HEK293 (cell line): ENCODE results near the gene COQ8B.

ENCODE experiments used
- CTCF ChIA-PET: fragments of 350-600 bp; formaldehyde crosslinking; extraction: SDS; loops from one replicate; lab custom pipeline; 2021; ENCODE audit warnings: antibody characterized with exemption; lab: Yijun Ruan, JAX
- POLR2A ChIA-PET: fragments of 300-600 bp; formaldehyde crosslinking; extraction: SDS; loops from one replicate; lab custom pipeline; 2020; ENCODE audit warnings: antibody characterized with exemption, inconsistent platforms; lab: Yijun Ruan, JAX
- H3K27ac ChIP-seq: fragments of 200-500 bp; sonication (Bioruptor generic); 2 replicates; pipeline ENCODE4 v1.5.1; 2014; ENCODE audit warnings: low read depth, low read length, control low read depth, inconsistent platforms; ENCODE audit errors: extremely low read depth
- H3K36me3 ChIP-seq, 2 experiments: fragments of 200-500 bp in 1 of 2; sonication (Bioruptor generic) in 1 of 2; 1 replicate in 1 of 2; 2 replicates in 1 of 2; pipeline ENCODE4 v1.5.1; 2014 to 2017; ENCODE audit warnings: inconsistent platforms in 2 of 2, low read length in 2 of 2; ENCODE audit not compliant: control insufficient read depth in 2 of 2, insufficient read depth in 1 of 2
- H3K4me1 ChIP-seq: fragments of 200-500 bp; sonication (Bioruptor generic); 2 replicates; pipeline ENCODE4 v1.5.1; 2014; ENCODE audit warnings: mild to moderate bottlenecking, low read length, inconsistent platforms; ENCODE audit not compliant: control insufficient read depth, insufficient read depth
- H3K4me3 ChIP-seq: 2 replicates; pipeline ENCODE4 v1.5.1; 2011; ENCODE audit warnings: low read depth, mild to moderate bottlenecking, control low read depth, low read length, moderate library complexity
- H3K9me3 ChIP-seq: fragments of 200-500 bp; sonication (Bioruptor generic); 2 replicates; pipeline ENCODE4 v1.5.1; 2014; ENCODE audit warnings: low read depth, low read length, inconsistent platforms; ENCODE audit not compliant: control insufficient read depth, insufficient read depth
- GFI1B ChIP-seq: fragments of 450-650 bp; formaldehyde crosslinking; IDR thresholded peaks from 2 replicates; pipeline ENCODE4 v1.5.1; 2016; ENCODE audit warnings: missing biosample characterization, missing genetic modification characterization
- IKZF3 ChIP-seq: fragments of 450-650 bp; IDR thresholded peaks from 2 replicates; pipeline ENCODE4 v1.5.0; 2018; ENCODE audit warnings: missing biosample characterization, mild to moderate bottlenecking, missing genetic modification characterization, moderate library complexity
- KLF1 ChIP-seq: fragments of 450-650 bp; formaldehyde crosslinking; IDR thresholded peaks from 2 replicates; pipeline ENCODE4 v1.5.1; 2016; ENCODE audit warnings: missing biosample characterization, missing genetic modification characterization
- MYNN ChIP-seq: fragments of 450-650 bp; formaldehyde crosslinking; IDR thresholded peaks from 2 replicates; pipeline ENCODE4 v1.5.1; 2016; ENCODE audit warnings: missing biosample characterization, missing genetic modification characterization, borderline replicate concordance
- SCRT1 ChIP-seq: fragments of 450-650 bp; formaldehyde crosslinking; IDR thresholded peaks from 2 replicates; pipeline ENCODE4 v1.5.1; 2016; ENCODE audit warnings: missing biosample characterization, missing genetic modification characterization, borderline replicate concordance
- SCRT2 ChIP-seq: fragments of 450-650 bp; formaldehyde crosslinking; IDR thresholded peaks from 2 replicates; pipeline ENCODE4 v1.5.1; 2016; ENCODE audit warnings: missing biosample characterization, missing genetic modification characterization
- WT1 ChIP-seq: fragments of 450-650 bp; formaldehyde crosslinking; IDR thresholded peaks from 2 replicates; pipeline ENCODE4 v1.5.1; 2016; ENCODE audit warnings: missing biosample characterization, missing genetic modification characterization
- ZBTB17 ChIP-seq: fragments of 450-650 bp; formaldehyde crosslinking; IDR thresholded peaks from 2 replicates; pipeline ENCODE4 v1.5.1; 2016; ENCODE audit warnings: missing biosample characterization, missing genetic modification characterization
- ZNF112 ChIP-seq: fragments of 450-650 bp; formaldehyde crosslinking; IDR thresholded peaks from 2 replicates; pipeline ENCODE4 v1.5.0; 2017; ENCODE audit warnings: missing biosample characterization, missing genetic modification characterization
- ZNF169 ChIP-seq: fragments of 450-650 bp; formaldehyde crosslinking; IDR thresholded peaks from 2 replicates; pipeline ENCODE4 v1.5.1; 2016; ENCODE audit warnings: missing biosample characterization, missing genetic modification characterization
- ZNF2 ChIP-seq: fragments of 450-650 bp; formaldehyde crosslinking; IDR thresholded peaks from 2 replicates; pipeline ENCODE4 v1.5.1; 2016; ENCODE audit warnings: missing biosample characterization, missing genetic modification characterization
- ZNF248 ChIP-seq: fragments of 450-650 bp; formaldehyde crosslinking; IDR thresholded peaks from 2 replicates; pipeline ENCODE4 v1.5.1; 2017; ENCODE audit warnings: missing biosample characterization, missing genetic modification characterization
- ZNF311 ChIP-seq: fragments of 450-650 bp; formaldehyde crosslinking; IDR thresholded peaks from 2 replicates; pipeline ENCODE4 v1.5.1; 2017; ENCODE audit warnings: missing biosample characterization, missing genetic modification characterization, borderline replicate concordance
- ZNF433 ChIP-seq: fragments of 450-650 bp; formaldehyde crosslinking; IDR thresholded peaks from 2 replicates; pipeline ENCODE4 v1.5.1; 2016; ENCODE audit warnings: missing biosample characterization, missing genetic modification characterization, low read depth
- ZNF473 ChIP-seq: fragments of 450-650 bp; formaldehyde crosslinking; IDR thresholded peaks from 2 replicates; pipeline ENCODE4 v1.5.1; 2017; ENCODE audit warnings: missing biosample characterization, missing genetic modification characterization
- ZNF510 ChIP-seq: fragments of 450-650 bp; formaldehyde crosslinking; IDR thresholded peaks from 2 replicates; pipeline ENCODE4 v1.5.1; 2018; ENCODE audit warnings: mild to moderate bottlenecking, missing genetic modification characterization, missing biosample characterization; ENCODE audit not compliant: insufficient replicate concordance
- ZNF585B ChIP-seq: fragments of 450-650 bp; formaldehyde crosslinking; IDR thresholded peaks from 2 replicates; pipeline ENCODE4 v1.5.1; 2016; ENCODE audit warnings: missing biosample characterization, missing genetic modification characterization
- ZNF596 ChIP-seq: fragments of 450-650 bp; IDR thresholded peaks from 2 replicates; pipeline ENCODE4 v1.5.0; 2018; ENCODE audit warnings: missing biosample characterization, mild to moderate bottlenecking, missing genetic modification characterization, moderate library complexity
- ZNF660 ChIP-seq: fragments of 450-650 bp; IDR thresholded peaks from 2 replicates; pipeline ENCODE4 v1.5.1; 2018; ENCODE audit warnings: missing biosample characterization, mild to moderate bottlenecking, missing genetic modification characterization
- ZSCAN23 ChIP-seq: fragments of 450-650 bp; formaldehyde crosslinking; IDR thresholded peaks from 2 replicates; pipeline ENCODE4 v1.5.1; 2016; ENCODE audit warnings: missing biosample characterization, missing genetic modification characterization
- TF ChIP-seq, protein P1 (sequence below): fragments of 450-650 bp; formaldehyde crosslinking; IDR thresholded peaks from 2 replicates; pipeline ENCODE4 v1.5.1; 2016; ENCODE audit warnings: missing biosample characterization, missing genetic modification characterization
- TF ChIP-seq, protein P2 (sequence below): fragments of 450-650 bp; formaldehyde crosslinking; IDR thresholded peaks from 2 replicates; pipeline ENCODE4 v1.5.1; 2016; ENCODE audit warnings: missing biosample characterization, missing genetic modification characterization
- TF ChIP-seq, protein P3 (sequence below): fragments of 450-650 bp; formaldehyde crosslinking; IDR thresholded peaks from 2 replicates; pipeline ENCODE4 v1.5.1; 2016; ENCODE audit warnings: missing biosample characterization, missing genetic modification characterization
- TF ChIP-seq, protein P4 (sequence below): fragments of 450-650 bp; formaldehyde crosslinking; IDR thresholded peaks from 2 replicates; pipeline ENCODE4 v1.5.1; 2016; ENCODE audit warnings: missing biosample characterization, missing genetic modification characterization, borderline replicate concordance

COQ8B gene

DNA sequence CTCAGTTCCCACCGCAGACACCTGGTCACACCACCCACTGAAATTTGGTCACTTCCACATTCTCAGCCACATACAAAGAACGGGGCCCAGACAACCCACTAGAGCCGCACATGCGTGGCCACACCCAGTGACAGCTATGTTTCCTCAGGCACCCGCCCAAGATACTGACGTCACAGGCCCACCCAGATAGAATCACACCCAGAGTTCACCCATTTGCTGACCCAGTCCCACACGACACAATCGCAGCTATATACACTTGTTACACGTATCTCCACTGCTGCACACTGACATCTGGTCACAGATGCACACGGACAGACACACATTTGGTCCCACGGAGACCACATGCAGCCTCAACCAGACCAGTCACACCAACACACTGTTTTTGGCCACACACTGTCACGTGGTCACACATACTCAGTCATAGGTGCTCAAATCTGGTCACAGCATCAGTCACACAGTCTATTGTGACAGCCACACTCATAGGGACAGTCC lies 29.1 kb downstream of the COQ8B start:
- H3K9me3 ChIP-seq, result no peaks in the 10 kb centered on the region
- TF ChIP-seq WT1 (tag by site-specific recombination) (no peak), GFI1B (no peak), KLF1 (peak; percentile 97), ZNF311 (tag by site-specific recombination) (0 out of 2 replicates have a peak, but pooled peaks have one; percentile 30), ZNF473 (tag by site-specific recombination) (no peak)
- TF ChIP-seq, protein P1, sequence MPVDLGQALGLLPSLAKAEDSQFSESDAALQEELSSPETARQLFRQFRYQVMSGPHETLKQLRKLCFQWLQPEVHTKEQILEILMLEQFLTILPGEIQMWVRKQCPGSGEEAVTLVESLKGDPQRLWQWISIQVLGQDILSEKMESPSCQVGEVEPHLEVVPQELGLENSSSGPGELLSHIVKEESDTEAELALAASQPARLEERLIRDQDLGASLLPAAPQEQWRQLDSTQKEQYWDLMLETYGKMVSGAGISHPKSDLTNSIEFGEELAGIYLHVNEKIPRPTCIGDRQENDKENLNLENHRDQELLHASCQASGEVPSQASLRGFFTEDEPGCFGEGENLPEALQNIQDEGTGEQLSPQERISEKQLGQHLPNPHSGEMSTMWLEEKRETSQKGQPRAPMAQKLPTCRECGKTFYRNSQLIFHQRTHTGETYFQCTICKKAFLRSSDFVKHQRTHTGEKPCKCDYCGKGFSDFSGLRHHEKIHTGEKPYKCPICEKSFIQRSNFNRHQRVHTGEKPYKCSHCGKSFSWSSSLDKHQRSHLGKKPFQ (tag by site-specific recombination), result peak; percentile 86
- TF ChIP-seq, protein P2, sequence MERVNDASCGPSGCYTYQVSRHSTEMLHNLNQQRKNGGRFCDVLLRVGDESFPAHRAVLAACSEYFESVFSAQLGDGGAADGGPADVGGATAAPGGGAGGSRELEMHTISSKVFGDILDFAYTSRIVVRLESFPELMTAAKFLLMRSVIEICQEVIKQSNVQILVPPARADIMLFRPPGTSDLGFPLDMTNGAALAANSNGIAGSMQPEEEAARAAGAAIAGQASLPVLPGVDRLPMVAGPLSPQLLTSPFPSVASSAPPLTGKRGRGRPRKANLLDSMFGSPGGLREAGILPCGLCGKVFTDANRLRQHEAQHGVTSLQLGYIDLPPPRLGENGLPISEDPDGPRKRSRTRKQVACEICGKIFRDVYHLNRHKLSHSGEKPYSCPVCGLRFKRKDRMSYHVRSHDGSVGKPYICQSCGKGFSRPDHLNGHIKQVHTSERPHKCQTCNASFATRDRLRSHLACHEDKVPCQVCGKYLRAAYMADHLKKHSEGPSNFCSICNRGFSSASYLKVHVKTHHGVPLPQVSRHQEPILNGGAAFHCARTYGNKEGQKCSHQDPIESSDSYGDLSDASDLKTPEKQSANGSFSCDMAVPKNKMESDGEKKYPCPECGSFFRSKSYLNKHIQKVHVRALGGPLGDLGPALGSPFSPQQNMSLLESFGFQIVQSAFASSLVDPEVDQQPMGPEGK, result no peak
- TF ChIP-seq, all 188 proteins: peak for 3
- ChIA-PET CTCF (interaction anchor here (1.0 kb wide), 1 partner anchor 15 kb away, joined by 3 read pairs; no protein-coding TSS in a partner anchor), POLR2A (interaction anchor here (0.7 to 1.8 kb wide), 3 partner anchors 25 to 91 kb away, joined by 3 to 6 read pairs (median 3); partner anchors contain the start of genes ACTMAP, RAB4B and SNRPA)
- Histone ChIP-seq H3K4me1 (peaks cover 16% of the 10 kb centered on the region), H3K4me3 (no peak overlapping the region), H3K36me3 (peaks cover 11 to 39% of the 10 kb centered on the region in 2 experiments; a peak in 2 of 3 replicates), H3K27ac (no peak overlapping the region)

DNA sequence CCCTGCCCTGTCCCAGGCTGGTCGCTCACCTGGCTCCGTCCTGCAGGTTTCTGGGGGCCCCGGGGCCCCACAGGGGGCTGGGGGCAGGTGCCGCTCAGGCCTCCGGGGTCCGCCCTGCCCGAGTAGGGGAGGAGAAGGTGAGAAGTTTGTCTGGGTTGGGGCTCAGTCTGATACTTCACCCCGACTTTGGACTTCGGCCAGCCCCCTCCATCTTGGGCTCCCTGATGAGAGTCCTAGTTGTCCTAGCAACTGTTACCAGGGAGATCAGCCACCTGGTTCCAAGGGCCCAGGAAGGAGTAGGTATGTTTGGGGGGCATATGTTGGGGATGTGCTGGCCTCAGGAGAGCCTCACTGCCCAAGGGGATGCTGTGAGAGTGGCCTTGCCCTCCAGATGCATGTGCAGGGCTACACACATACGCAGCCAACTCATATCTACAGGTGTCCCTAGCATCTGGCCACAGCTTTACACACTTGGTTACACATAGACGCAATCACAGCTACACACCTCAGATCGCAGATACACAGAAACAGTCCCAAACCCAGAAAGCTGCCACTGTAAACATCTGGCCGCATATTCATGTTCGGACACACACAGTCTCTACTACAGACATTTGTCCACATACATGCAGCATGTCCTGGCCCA lies 29.7 kb downstream of the COQ8B start:
- no peaks in the 10 kb centered on the region for H3K9me3 ChIP-seq
- H3K36me3 ChIP-seq, result peaks cover 14 to 43% of the 10 kb centered on the region in 2 experiments
- no peak overlapping the region for H3K4me3 ChIP-seq
- no peak overlapping the region for H3K27ac ChIP-seq
- ChIA-PET POLR2A (interaction anchor here (0.7 to 1.8 kb wide), 2 partner anchors 63 to 91 kb away, joined by 3 to 6 read pairs; partner anchors contain the start of genes ACTMAP, RAB4B and SNRPA), CTCF (interaction anchor here (0.5 kb wide), 1 partner anchor 721 kb away, joined by 4 read pairs; no protein-coding TSS in a partner anchor)
- H3K4me1 ChIP-seq, result peaks cover 16% of the 10 kb centered on the region
- TF ChIP-seq MYNN (tag by site-specific recombination) (peak; percentile 71), ZNF2 (tag by site-specific recombination) (no peak), ZNF169 (no peak), ZNF585B (tag by site-specific recombination) (no peak), ZNF433 (no peak), ZNF112 (no peak), ZNF660 (tag by site-specific recombination) (no peak), ZNF510 (tag by site-specific recombination) (no peak), ZNF596 (tag by site-specific recombination) (no peak), ZBTB17 (tag by site-specific recombination) (no peak), IKZF3 (no peak), SCRT2 (tag by site-specific recombination) (peak; percentile 83), ZNF248 (no peak), SCRT1 (tag by site-specific recombination) (peak; percentile 75; the same call in 1 of the 2 replicates), ZSCAN23 (tag by site-specific recombination) (no peak)
- TF ChIP-seq, protein P3, sequence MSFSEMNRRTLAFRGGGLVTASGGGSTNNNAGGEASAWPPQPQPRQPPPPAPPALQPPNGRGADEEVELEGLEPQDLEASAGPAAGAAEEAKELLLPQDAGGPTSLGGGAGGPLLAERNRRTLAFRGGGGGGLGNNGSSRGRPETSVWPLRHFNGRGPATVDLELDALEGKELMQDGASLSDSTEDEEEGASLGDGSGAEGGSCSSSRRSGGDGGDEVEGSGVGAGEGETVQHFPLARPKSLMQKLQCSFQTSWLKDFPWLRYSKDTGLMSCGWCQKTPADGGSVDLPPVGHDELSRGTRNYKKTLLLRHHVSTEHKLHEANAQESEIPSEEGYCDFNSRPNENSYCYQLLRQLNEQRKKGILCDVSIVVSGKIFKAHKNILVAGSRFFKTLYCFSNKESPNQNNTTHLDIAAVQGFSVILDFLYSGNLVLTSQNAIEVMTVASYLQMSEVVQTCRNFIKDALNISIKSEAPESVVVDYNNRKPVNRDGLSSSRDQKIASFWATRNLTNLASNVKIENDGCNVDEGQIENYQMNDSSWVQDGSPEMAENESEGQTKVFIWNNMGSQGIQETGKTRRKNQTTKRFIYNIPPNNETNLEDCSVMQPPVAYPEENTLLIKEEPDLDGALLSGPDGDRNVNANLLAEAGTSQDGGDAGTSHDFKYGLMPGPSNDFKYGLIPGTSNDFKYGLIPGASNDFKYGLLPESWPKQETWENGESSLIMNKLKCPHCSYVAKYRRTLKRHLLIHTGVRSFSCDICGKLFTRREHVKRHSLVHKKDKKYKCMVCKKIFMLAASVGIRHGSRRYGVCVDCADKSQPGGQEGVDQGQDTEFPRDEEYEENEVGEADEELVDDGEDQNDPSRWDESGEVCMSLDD (tag by site-specific recombination), result no peak
- TF ChIP-seq, protein P2, result 0 out of 2 replicates have a peak, but pooled peaks have one; percentile 15
- TF ChIP-seq, protein P4, sequence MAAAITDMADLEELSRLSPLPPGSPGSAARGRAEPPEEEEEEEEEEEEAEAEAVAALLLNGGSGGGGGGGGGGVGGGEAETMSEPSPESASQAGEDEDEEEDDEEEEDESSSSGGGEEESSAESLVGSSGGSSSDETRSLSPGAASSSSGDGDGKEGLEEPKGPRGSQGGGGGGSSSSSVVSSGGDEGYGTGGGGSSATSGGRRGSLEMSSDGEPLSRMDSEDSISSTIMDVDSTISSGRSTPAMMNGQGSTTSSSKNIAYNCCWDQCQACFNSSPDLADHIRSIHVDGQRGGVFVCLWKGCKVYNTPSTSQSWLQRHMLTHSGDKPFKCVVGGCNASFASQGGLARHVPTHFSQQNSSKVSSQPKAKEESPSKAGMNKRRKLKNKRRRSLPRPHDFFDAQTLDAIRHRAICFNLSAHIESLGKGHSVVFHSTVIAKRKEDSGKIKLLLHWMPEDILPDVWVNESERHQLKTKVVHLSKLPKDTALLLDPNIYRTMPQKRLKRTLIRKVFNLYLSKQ (tag by site-specific recombination), result no peak
